ENCODE results near the gene ATXN7L1.

DNA sequence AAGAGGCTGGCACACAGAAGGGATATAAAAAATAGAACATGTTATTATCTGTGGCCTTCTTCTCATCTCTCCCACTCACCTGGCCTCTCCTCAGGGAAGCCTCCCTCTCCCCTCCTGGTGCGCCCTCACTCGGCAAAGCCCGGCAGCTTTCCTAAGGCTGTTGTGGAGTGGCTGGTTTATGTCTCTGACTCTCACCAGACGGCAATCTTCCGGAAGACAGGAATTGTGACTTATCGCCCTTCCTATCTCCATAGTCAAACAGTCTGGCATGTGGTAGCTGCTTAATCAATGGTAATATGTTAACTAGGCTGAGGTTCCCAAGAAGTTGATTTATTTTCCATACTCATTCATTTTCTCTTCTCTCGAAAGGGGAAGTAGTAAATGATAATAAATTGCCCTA lies 78.7 kb downstream of the ATXN7L1 start:
- TF ChIP-seq ZNF830 (tag by site-specific recombination; IDR thresholded peaks at IDR 0.05; ENCODE audit: low read depth), result no peak
- TF ChIP-seq, protein P1, sequence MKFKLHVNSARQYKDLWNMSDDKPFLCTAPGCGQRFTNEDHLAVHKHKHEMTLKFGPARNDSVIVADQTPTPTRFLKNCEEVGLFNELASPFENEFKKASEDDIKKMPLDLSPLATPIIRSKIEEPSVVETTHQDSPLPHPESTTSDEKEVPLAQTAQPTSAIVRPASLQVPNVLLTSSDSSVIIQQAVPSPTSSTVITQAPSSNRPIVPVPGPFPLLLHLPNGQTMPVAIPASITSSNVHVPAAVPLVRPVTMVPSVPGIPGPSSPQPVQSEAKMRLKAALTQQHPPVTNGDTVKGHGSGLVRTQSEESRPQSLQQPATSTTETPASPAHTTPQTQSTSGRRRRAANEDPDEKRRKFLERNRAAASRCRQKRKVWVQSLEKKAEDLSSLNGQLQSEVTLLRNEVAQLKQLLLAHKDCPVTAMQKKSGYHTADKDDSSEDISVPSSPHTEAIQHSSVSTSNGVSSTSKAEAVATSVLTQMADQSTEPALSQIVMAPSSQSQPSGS (tag by site-specific recombination; IDR thresholded peaks at IDR 0.05; ENCODE audit: low read depth), result no peak

Data from HEK293 (cell line).